ENCODE measurements around the gene CAPRIN1.
"Not testable (repeated sequence)": the region's sequence is repeated elsewhere in the genome, so short reads cannot be mapped to it uniquely, and the experiment has no call there.

The CAPRIN1 gene

DNA sequence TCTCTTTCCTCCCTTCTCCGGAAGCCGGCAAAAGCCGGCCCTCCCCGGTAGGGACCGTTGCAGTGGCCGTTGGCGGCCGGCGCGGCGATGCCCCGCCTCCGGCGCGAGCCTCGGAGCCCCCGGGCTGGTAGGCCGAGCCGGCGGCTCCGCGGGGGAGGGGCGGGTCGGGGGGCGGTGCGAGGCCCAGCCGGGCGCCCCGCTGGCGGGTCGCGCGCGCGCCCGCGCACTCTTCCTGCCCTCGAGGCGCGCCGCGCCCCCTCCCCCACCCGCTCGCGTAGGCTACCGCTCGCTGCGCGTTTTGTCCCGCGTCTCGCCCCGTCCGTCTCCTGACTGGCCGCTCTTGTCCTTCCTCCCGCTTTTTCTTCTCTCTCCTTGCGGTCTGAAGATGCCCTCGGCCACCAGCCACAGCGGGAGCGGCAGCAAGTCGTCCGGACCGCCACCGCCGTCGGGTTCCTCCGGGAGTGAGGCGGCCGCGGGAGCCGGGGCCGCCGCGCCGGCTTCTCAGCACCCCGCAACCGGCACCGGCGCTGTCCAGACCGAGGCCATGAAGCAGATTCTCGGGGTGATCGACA lies 591 bp downstream of the CAPRIN1 start:
- DNase-seq: peak; percentile 74

DNA sequence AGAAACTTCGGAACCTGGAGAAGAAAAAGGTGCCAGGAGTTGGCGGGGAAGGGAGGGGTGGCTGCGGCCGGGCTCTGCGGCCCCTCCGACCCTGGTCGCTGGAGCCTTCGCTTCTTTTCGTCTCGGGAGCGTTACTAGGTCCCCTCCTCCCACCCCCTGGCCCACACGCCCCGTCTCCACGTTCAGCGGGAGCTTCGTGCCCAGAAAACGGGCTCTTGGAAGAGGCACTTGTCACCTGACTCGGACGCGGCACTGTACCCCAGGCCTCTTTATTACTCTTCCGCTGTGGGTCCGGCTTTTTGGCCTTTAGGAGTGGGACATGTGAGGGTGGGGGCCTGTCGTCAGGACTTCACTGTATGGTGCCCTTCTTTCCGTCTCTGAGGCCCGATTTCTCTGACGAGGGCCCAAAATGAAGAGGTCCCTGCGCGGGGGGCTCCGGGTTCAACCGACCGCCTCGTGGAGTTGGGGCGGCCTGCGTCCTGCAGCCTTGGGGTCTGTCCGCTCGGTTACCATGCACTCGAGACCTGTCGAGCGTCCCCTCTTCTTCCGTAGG lies 1.2 kb downstream of the CAPRIN1 start:
- DNase-seq: no peak

DNA sequence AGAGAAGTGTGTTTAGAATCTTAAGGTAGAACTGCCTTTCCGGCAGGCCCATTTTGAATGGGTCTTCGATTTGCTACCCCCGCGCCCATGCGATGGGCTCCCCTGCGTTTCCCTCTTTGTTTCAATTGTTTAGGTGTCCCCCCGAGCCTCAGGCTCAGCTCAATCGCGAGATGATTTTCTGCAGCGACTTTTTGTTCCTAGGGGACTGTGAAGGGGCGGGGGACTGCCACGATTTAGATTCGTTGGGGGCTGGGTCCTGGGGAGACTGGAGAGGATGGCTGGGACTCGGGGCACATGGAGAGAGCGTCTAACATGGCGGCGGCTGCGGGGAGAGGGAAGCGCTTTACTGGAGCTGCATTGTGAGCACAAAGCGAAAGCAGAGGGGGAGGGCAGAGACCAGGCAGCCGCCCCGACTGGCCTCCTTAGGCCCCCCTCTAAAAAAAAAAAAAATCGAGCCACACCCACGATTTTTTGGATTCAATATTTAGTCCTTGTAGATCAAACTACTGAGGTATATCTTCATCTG lies 1.7 kb downstream of the CAPRIN1 start:
- peak; percentile 66 for DNase-seq

DNA sequence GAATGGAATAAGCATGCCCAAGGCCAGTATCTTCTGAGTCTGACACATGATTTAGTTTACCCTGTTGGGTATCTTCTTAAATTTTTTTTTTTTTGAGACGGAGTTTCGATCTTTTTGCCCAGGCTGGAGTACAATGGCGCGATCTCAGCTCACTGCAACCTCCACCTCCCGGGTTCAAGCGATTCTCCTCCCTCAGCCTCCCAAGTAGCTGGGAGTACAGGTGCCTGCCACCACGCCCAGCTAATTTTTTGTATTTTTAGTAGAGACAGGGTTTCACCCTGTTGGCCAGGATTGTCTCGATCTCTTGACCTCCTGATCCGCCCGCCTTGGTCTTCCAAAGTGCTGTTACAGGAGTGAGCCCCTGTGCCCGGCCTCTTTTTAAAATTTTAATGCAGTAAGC lies 2.8 kb downstream of the CAPRIN1 start:
- not testable (repeated sequence) for DNase-seq

DNA sequence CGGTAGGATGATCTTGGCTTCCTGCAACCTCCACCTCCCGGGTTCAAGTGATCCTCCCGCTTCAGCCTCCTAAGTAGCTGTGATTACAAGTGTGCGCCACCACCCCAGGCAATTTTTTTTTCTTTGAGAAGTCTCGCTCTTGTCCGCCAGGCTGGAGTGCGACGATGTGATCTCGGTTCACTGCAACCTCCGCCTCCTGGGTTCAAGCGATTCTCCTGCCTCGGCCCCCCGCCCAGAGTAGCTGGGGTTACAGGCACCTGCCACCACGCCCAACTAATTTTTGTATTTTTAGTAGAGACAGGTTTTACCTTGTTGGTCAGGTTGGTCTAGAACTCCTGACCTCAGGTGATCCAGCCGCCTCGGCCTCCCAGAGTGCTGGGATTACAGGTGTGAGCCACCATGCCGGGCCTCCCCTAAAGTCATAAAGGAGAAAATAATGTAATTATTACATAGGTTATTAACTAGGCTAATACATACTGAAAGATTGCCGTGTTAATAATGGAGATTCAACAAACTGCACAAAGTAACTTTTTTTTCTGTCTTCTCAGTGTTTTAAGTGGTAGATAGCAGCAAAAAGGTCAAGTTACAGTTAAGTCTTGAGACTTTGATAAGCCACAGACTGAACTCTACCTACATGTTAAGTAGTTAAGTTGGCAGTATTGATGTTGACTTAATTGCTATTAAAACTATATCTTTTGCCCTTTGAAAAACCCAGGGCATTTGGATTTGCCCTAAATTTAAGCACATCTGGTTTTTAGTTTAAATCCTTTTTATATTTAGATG lies 3.9 kb downstream of the CAPRIN1 start:
- no peak for DNase-seq

GRCh38 chr11:34056672-34057071 lies 5.1 kb downstream of the CAPRIN1 start:
- DNase-seq: no peak

- no peak for DNase-seq
Observed at GRCh38 chr11:34063061-34063795, 11.7 kb downstream of the CAPRIN1 start.

GRCh38 chr11:34064291-34064690 lies 12.8 kb downstream of the CAPRIN1 start:
- no peak for DNase-seq

- no peak for DNase-seq
Observed at GRCh38 chr11:34065505-34066203, 14.1 kb downstream of the CAPRIN1 start.

- not testable (repeated sequence) for DNase-seq
Observed at GRCh38 chr11:34066766-34067165, 15.2 kb downstream of the CAPRIN1 start.

DNA sequence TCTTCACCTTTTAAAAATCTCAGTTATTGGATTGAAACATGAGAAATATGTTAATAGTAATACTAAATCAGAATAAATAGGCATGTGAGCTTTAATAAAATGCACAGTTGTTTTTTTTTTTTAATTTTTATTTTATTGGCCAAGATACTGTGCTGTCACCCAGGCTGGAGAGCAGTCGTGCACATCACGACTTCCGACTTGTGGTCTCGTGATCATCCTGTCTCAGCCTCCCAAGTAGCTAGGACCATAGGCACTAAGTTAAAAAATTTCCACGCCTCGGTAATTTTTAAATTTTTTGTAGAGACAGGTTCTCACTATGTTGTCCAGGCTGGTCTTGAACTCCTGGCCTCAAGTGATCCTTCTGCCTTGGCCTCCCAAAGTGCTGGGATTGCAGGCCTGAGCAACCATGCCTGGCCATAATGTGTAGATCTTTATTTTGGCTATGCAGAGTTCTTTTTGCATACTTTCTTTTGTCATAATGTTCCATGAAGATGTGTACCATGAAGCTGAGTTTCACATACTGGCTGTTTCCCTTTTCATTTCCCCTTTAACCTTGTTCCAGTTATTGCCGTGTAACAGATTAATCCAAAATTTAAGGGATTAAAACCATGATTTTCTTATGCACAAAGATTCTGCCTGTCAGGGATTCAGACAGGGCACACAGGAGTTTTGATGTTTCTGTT lies 16.0 kb downstream of the CAPRIN1 start:
- DNase-seq: peak; percentile 48

DNA sequence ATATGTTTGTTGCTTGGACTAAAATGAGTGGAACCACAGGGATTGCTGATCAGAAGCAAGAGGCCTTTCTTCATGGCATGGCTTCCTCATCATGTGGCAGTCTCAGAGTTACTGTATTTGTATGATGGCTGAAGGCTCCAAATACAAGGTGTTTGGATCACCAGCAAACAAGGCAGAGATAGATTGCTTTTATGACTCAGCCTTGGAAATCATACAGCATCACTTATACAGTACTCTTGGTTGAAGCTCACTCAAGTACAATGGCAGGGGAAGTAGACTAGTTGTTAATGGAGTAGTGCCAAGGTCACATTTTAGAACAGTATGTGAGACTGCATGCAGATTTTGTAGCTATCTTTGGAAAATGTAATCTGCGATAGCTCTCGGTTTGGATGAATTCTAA lies 16.6 kb downstream of the CAPRIN1 start:
- DNase-seq: no peak

DNA sequence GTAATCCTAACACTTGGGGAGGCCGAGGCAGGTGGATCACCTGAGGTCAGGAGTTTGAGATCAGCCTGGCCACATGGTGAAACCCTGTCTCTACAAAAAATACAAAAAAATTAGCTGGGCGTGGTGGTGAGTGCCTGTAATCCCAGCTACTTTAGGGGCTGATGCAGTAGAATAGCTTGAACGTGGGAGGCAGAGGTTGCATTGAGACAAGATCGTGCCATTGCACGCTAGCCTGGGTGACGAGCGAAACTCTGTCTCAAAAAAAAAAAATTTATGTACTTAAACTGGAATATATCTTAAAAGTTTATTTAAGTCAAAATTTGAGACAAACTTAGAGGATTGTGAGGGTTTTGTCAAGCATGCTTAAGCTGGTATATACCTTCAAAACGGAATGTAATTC lies 19.8 kb downstream of the CAPRIN1 start:
- not testable (repeated sequence) for DNase-seq

- no peak for DNase-seq
Observed at GRCh38 chr11:34072041-34072440, 20.5 kb downstream of the CAPRIN1 start.

DNA sequence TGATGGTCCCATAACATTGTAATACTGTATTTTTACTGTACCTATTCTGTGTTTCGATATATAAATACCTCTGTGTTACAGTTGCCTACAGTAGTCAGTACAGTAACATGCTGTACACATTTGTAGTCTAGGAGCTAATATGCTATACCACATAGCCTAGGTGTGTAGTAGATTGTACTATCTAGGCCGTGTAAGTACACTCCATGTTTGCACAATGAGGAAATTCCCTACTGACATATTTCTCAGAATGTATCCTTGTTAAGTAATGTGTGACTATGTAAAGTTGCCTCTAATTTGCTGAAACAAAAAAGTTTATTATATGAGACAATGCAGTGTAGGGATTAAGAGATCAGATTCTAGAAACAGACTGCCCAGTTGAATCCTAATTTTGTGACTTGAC lies 21.3 kb downstream of the CAPRIN1 start:
- DNase-seq: no peak

DNA sequence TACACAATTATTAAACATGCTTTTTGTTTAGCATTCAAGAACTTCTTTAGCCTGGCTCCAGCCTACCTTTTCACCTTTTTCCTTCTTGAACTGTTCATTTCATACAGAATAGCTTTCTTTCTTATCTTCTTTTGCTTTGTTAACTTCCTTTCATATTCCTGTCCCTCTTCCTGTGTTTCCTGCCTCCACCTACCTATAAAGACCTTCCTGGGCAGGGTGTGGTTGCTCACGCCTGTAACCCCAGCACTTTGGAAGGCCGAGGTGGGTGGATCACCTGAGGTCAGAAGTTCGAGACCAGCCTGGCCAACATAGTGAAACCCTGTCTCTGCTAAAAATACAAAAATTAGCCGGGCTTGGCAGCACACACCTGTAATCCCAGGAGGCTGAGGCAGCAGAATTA lies 22.9 kb downstream of the CAPRIN1 start:
- no peak for DNase-seq

GRCh38 chr11:34075178-34075820 lies 23.8 kb downstream of the CAPRIN1 start:
- DNase-seq: peak; percentile 13

DNA sequence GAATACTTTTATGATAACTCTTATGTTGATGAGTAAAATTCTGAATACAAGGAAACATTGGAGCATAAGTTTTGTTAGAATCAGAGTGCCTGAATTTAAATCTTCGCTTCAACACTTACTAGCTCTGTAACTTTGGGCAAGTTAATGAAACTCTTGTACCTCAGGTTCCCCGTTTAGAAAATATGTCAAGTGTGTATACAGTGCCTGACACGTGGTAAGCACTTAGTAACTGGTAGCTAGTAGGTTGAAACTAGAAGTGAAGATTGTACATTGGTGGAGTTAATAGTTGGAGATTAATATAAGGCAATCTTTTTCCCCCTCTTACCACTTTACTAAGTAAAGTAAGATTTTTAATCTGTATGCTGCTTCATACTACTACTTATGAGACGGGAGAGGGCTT lies 29.1 kb downstream of the CAPRIN1 start:
- no peak for DNase-seq

DNA sequence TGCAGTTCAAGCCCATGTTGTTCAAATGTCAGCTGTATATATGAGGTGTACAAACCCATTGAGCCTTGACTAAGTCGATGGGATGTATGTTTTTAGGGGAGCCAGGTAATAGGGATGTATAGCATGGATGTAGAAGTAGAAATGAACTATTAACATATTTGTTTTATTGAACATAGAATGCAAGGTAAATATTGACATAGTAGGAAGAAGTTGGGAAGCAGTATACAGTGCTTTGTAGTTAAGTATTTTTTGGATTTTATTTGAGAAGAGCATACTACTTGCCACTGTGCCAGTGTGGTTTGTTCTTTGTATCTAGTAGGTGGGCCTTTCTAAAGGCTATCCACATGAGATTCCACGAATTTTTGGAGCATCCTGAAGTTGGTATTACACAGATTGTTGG lies 33.1 kb downstream of the CAPRIN1 start:
- DNase-seq: no peak

DNA sequence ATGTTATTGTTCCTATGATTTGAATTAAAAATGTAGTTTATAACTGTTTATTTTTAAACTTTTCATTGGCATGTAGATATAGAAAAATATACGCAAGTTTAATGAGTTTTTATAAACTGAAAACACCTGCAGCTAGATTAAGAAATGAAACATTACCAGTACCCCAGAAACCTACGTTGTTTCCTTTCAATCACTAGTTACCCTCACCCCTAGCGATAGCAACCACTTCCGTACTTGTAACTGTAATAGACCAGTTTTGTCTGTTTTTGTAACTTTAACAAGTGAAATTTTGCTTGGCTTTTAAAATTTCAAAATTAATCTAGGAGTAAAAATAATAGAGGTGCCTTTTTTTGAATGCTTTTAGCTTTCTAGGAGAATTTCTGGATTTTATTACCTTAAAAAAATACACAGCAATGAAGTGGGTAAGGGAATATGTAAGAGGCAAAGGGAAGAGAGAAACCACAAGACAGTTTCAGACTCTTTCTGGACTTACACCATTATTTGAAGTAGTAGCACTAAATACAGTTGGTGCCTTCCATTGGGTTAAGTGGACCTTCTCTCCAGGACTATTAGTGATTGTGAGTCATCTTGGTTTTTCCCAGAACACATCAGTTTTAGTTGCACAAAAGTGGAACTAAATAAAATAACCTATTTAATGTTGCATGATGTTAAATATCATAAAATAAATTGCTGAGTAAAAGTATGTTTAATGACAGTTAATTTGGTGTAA lies 35.2 kb downstream of the CAPRIN1 start:
- DNase-seq: peak; percentile 84

DNA sequence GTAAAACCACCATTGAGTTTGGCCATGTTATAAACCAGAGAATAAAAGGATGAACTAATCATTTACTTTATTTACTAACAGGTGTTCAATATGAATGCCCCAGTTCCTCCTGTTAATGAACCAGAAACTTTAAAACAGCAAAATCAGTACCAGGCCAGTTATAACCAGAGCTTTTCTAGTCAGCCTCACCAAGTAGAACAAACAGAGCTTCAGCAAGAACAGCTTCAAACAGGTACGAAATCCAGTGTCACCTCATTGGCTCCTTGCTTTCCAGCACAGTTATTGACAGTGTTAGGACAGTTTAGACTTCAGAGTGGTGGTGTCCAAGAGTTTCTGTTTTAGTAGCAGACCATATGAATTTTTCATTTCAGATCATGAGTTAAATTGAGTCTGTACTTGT lies 40.3 kb downstream of the CAPRIN1 start:
- DNase-seq: no peak

Data from MV-4-11 (cell line).